Renal cortex interstitium (tissue), 11 donors: ENCODE measurements around the gene HIRIP3. TPM values are rescaled to one million over a fixed set of nuclear protein-coding genes. Genes with fewer than 3 reads are reported as not detected.
A peak's percentile ranks its signal among the peaks of the same experiment; 100 is the strongest.

Experiments used
- DNase-seq, 11 donors: peaks; one replicate each; pipeline ENCODE4 v3.0.0-alpha.2; 2013; ENCODE audit warnings: low read depth in 9 of 11, low spot score in 4 of 11; ENCODE audit errors: extremely low read depth in 1 of 11
- polyA plus RNA-seq, 3 donors: library from polyadenylated mRNA; unstranded; fragments of 120-200 nt; gene quantifications; one replicate each; pipeline ENCODE4 v1.2.1, GENCODE V29; 2013; ENCODE audit not compliant: insufficient read length in 3 of 3

HIRIP3 gene
- polyA plus RNA-seq, 3 donors: 16.4 to 22.1 (median 19.3) TPM

- DNase-seq: peak in 8 of 11 donors; percentile 64 to 90 (median 78)
Observed at GRCh38 chr16:29943846-29944799, 51.3 kb downstream of the HIRIP3 start.

Other genes with a start within 250 kb of the HIRIP3 start
- gene C16orf54, start 249.6 kb downstream of the HIRIP3 start, polyA plus RNA-seq: under 1 TPM; 0.14 to 0.29 (median 0.26) TPM
- under 1 TPM in 1 of 3 donors, not detected in 2; 0.09 TPM for gene ZG16, start 217.4 kb downstream of the HIRIP3 start, polyA plus RNA-seq
- gene KIF22, start 204.9 kb downstream of the HIRIP3 start, polyA plus RNA-seq: 10 to 100 TPM; 63.8 to 78.5 (median 71.9) TPM
- gene MAZ, start 189.1 kb downstream of the HIRIP3 start, polyA plus RNA-seq: 100 to 1,000 TPM; 299 to 379 (median 301) TPM
- gene PRRT2, start 183.4 kb downstream of the HIRIP3 start, polyA plus RNA-seq: 10 to 100 TPM; 13.3 to 27.2 (median 18.1) TPM
- gene PAGR1, start 179.5 kb downstream of the HIRIP3 start, polyA plus RNA-seq: 10 to 100 TPM; 30.9 to 48.0 (median 42.0) TPM
- gene MVP, start 175.2 kb downstream of the HIRIP3 start, polyA plus RNA-seq: 10 to 100 TPM; 13.6 to 29.9 (median 14.0) TPM
- gene CDIPT, start 132.4 kb downstream of the HIRIP3 start, polyA plus RNA-seq: 100 to 1,000 TPM in 2 of 3 donors, 10 to 100 TPM in 1; 83.8 to 110 (median 108) TPM
- gene SEZ6L2, start 96.1 kb downstream of the HIRIP3 start, polyA plus RNA-seq: 10 to 100 TPM in 2 of 3 donors, 1 to 10 TPM in 1; 8.2 to 12.5 (median 12.4) TPM
- 1 to 10 TPM in 1 of 3 donors, under 1 TPM in 2; 0.47 to 1.3 (median 0.80) TPM for gene ASPHD1, start 95.1 kb downstream of the HIRIP3 start, polyA plus RNA-seq
- gene KCTD13, start 69.4 kb downstream of the HIRIP3 start, polyA plus RNA-seq: 10 to 100 TPM; 15.2 to 31.7 (median 16.6) TPM
- 100 to 1,000 TPM in 2 of 3 donors, 10 to 100 TPM in 1; 98.3 to 120 (median 107) TPM for gene TMEM219, start 33.5 kb downstream of the HIRIP3 start, polyA plus RNA-seq
- 10 to 100 TPM; 38.0 to 54.0 (median 52.6) TPM for gene TAOK2, start 21.7 kb downstream of the HIRIP3 start, polyA plus RNA-seq
- gene INO80E, start 624 bp upstream of the HIRIP3 start, polyA plus RNA-seq: 10 to 100 TPM; 42.4 to 64.5 (median 53.7) TPM
- 1 to 10 TPM; 2.2 to 5.2 (median 2.5) TPM for gene DOC2A, start 15.4 kb upstream of the HIRIP3 start, polyA plus RNA-seq
- not detected for gene C16orf92, start 27.6 kb upstream of the HIRIP3 start, polyA plus RNA-seq
- gene TLCD3B, start 35.7 kb upstream of the HIRIP3 start, polyA plus RNA-seq: 1 to 10 TPM in 2 of 3 donors, under 1 TPM in 1; 0.65 to 1.8 (median 1.3) TPM
- gene ALDOA, start 70.1 kb upstream of the HIRIP3 start, polyA plus RNA-seq: 100 to 1,000 TPM; 472 to 699 (median 578) TPM
- 100 to 1,000 TPM in 1 of 3 donors, 10 to 100 TPM in 2; 82.7 to 112 (median 88.1) TPM for gene PPP4C, start 80.4 kb upstream of the HIRIP3 start, polyA plus RNA-seq
- 1 to 10 TPM; 1.1 to 1.7 (median 1.5) TPM for gene TBX6, start 96.3 kb upstream of the HIRIP3 start, polyA plus RNA-seq
- 10 to 100 TPM; 43.9 to 79.8 (median 55.5) TPM for gene YPEL3, start 100.6 kb upstream of the HIRIP3 start, polyA plus RNA-seq
- 10 to 100 TPM; 11.3 to 14.0 (median 12.6) TPM for gene GDPD3, start 117.9 kb upstream of the HIRIP3 start, polyA plus RNA-seq
- 10 to 100 TPM; 79.3 to 90.0 (median 82.7) TPM for gene MAPK3, start 127.6 kb upstream of the HIRIP3 start, polyA plus RNA-seq
- 10 to 100 TPM in 1 of 3 donors, 1 to 10 TPM in 2; 5.3 to 16.6 (median 8.6) TPM for gene CORO1A, start 188.0 kb upstream of the HIRIP3 start, polyA plus RNA-seq
- gene BOLA2B, start 198.0 kb upstream of the HIRIP3 start, polyA plus RNA-seq: 10 to 100 TPM; 26.0 to 39.1 (median 36.5) TPM
- 10 to 100 TPM; 22.3 to 39.8 (median 23.1) TPM for gene SLX1A, start 198.3 kb upstream of the HIRIP3 start, polyA plus RNA-seq
- gene SULT1A3, start 203.6 kb upstream of the HIRIP3 start, polyA plus RNA-seq: 10 to 100 TPM in 2 of 3 donors, 1 to 10 TPM in 1; 5.9 to 17.5 (median 10.7) TPM